KOPT-K1 (cell line): ENCODE data around the gene TACR1.

Source experiments
- H3K27ac ChIP-seq: fragments of 200-600 bp; sonication (generic); 2 replicates; pipeline ENCODE4 v1.5.1; 2016; ENCODE audit warnings: antibody characterized with exemption, mild to moderate bottlenecking, low read depth, low read length; ENCODE audit not compliant: poor library complexity, severe bottlenecking
- H3K36me3 ChIP-seq: fragments of 200-600 bp; sonication (generic); 2 replicates; pipeline ENCODE4 v1.5.1; 2017; ENCODE audit warnings: antibody characterized with exemption, mild to moderate bottlenecking, low read length, moderate library complexity; ENCODE audit not compliant: insufficient read depth
- H3K9me3 ChIP-seq: fragments of 200-600 bp; sonication (generic); 2 replicates; pipeline ENCODE4 v1.5.1; 2017; ENCODE audit warnings: antibody characterized with exemption, low read length, mild to moderate bottlenecking; ENCODE audit not compliant: insufficient read depth, poor library complexity, severe bottlenecking

TACR1 gene

DNA sequence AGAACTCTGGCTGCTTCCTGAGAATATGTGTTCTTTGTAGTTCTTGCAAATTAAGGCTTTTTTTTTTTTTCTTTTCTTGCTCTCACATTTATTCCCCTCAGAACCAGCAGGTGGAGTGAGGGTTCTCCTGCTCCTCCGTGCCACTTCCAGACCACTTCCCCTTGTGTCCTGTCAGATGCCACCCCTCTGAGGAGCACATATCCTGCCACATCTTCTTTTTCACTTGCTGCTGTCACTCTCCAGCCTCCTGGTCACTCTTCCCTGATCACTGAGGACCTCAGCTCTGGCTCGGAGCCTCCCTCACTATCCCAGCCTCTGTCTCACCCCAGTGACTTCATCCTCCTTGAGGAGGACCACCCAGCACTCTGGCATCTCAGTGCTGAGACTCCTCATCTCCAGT lies 100.5 kb downstream of the TACR1 start:
- Histone ChIP-seq H3K9me3 (peaks cover 5% of the 10 kb centered on the region), H3K36me3 (no peaks in the 10 kb centered on the region), H3K27ac (no peak overlapping the region)

DNA sequence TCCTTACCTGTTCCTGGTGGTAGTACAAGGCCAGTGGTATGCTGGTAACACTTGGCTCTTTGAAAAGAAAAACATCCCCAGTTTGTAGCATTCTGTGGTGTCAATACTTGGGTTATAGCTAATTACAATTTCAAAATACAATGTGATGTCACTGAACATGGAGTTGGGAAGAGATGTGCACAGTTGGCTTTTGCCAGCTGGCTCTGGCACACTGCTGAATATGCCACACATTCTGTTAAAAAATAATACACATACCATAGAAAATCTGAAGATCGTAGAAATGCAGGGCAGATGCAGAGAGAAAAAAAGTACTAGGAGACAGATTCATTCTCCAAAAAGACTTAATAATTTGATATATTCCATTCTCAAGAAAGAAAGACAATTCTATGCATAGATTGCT lies 101.5 kb downstream of the TACR1 start:
- no peak overlapping the region for H3K27ac ChIP-seq
- H3K36me3 ChIP-seq, result no peaks in the 10 kb centered on the region
- H3K9me3 ChIP-seq, result peaks cover 5% of the 10 kb centered on the region

DNA sequence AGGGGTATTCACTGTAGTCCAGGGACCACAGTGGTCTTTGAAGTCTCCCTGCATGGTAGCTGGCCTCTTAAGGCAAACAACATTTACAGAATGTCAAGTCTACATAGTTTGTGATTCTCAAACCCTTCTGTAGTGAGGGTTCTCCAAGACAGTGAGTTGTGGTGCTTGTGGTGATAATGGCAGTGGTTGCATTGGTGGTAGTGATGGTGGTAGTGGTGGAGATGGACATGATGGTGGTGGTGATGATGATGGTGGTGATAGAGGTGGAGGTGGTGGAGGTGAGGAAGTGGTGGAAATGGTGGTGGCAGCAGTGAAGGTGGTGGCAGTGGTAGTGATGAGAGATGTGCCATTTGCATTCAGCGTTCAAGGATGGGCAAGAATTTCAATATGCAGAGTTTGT lies 104.9 kb downstream of the TACR1 start:
- no peak overlapping the region for H3K27ac ChIP-seq
- H3K36me3 ChIP-seq, result no peaks in the 10 kb centered on the region
- no peaks in the 10 kb centered on the region for H3K9me3 ChIP-seq

DNA sequence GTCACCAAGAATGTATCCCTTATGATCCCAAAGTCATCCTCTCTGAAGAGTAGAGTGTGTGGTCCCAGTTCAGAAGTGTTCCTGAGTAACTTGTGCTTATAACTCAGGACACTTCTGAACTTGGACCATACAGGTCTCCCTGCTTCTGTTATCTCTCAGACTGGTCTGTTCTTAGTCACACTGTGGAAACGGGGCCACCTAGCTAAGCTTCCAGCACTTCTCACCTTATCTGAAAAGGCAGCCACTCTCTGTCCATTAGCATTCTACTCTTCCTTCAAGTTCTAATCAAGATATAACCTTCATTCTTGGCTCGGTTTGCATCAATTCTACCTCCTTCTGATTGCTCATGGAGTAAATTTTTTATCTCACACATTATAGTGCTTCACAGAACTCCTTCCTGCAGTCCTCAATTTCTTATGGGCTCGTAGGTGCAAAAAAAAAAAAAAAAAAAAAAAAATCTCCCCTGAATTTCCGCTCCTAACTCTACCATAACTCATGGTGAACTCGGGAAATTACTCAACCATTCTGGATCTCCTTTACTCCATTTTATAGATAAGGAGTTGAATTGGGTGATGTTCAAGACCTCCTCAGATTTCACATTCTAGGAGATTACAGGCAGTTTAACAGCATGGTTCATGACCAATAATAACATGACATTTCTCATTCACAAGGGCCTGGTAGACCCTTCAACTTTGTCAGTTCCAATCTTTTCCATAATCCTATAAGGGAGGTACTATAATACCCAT lies 108.4 kb downstream of the TACR1 start:
- Histone ChIP-seq H3K36me3 (no peaks in the 10 kb centered on the region), H3K9me3 (no peaks in the 10 kb centered on the region), H3K27ac (no peak overlapping the region)

DNA sequence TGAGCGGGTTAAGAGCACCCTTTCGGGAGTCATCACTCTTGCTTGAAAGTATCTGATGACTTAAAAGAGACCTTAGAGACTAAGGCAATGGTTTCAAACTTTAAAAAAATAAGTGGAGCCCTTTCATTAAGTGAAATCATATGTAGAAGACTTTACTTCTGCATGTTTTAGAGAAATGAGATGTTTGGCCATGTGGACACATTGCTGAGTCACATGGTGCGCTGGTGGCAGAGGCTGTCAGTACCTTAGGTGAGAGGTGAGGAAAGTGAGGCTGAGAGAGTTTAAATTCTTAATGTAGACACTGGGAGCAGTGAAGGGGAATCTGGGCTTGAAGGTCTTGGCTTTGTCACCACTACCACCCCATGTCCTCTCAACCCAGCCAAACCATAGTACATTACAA lies 109.8 kb downstream of the TACR1 start:
- no peaks in the 10 kb centered on the region for H3K36me3 ChIP-seq
- no peaks in the 10 kb centered on the region for H3K9me3 ChIP-seq
- H3K27ac ChIP-seq, result no peak overlapping the region

DNA sequence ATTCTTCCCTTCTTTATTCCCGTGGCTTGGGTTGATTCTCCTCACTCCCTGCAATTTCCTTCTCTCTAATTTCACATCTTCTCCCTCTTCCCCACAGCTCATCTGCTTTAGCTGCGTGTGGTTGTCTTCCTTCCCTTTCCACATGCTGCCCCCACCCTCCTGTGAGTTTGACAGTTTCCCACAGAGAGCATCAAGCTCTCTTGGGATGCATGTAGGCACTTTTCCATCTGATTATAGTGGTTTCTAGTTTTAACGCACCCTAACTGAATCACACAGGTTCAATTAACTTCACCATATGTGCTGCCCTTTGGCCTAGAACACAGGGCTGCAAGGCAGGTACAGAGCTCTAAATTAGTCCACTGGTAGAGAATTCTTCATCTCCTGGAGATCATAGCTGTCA lies 110.5 kb downstream of the TACR1 start:
- H3K36me3 ChIP-seq, result no peaks in the 10 kb centered on the region
- no peaks in the 10 kb centered on the region for H3K9me3 ChIP-seq

DNA sequence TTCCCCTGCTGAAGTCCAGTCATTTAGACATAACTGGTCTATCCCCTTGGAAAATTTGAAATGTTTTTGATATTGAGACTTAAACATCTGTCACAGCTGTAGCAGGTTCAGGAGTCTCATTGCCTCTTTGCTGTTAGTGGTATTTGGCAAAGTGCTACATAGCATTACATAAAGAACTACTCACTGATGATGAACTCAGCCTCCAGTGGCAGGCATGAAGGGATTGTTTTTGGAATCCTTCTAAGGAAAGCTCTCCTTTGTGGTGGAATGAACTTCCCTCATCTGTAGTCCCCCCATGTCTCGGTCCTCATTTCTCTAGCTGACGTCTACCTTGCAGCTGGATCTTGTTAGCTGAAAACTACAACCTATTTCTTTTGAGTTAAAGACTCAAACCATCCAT lies 111.6 kb downstream of the TACR1 start:
- H3K9me3 ChIP-seq, result no peaks in the 10 kb centered on the region
- no peaks in the 10 kb centered on the region for H3K36me3 ChIP-seq
- H3K27ac ChIP-seq, result no peak overlapping the region

More for the DNA sequence above, 110.5 kb downstream of the TACR1 start:
- H3K27ac ChIP-seq, result no peak overlapping the region

DNA sequence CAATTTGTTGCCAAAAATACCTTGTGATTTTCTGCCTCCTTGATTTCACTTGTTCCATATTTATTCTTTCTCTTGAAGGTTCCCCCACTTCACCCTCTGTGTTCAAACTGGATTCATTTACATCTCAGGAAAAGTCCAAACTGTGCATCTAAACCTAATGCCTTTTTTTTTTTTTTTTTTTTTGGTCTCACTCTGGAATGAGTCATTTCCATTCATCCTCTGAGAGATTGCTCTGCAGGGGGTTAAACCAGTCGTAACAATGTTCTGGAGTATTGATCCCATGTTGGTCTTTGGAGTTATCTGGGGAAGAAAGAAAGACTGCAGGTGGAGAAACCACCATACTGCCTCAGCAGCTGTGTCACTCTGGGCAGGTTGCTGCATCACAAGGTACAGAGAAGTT lies 119.7 kb downstream of the TACR1 start:
- Histone ChIP-seq H3K36me3 (no peaks in the 10 kb centered on the region), H3K9me3 (no peaks in the 10 kb centered on the region), H3K27ac (no peak overlapping the region)

DNA sequence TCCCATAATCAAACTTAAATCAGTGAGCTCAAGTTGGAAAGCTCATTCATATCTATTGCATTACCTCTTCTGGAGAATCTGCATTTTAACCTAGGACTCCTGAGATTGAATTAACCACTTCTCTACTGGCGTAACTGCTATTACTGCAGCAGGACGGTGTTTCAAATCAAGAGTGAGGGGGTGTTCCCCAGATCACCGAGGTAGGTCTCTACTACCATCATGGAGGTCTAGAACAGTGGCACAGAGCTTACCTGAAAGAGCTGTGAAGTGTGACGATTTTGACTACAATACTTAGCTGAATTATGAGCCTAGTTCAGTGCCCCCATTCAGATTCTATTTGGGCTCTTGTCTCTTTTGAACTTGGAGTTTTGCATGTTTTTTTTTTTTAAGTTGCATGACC lies 121.4 kb downstream of the TACR1 start:
- H3K9me3 ChIP-seq, result no peaks in the 10 kb centered on the region
- H3K36me3 ChIP-seq, result no peaks in the 10 kb centered on the region
- H3K27ac ChIP-seq, result no peak overlapping the region

DNA sequence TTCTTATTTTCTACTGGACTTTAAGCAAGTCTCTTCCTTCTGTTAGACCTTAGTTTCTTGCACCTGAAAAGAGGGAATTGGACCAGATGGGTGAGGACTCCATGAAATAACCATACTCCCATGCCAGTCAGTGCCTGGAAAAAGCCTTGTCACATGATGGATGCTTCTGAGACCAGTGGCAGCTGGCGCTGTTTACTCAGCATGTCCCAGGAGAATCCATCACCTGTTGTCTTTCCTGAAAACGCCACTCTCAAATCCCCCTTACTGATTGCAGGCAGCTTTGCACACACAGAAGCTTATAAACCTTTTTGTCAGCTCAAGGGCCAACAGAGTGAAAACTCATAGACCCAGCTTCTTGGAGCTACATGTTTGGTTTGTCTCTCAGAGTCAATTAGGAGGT lies 123.2 kb downstream of the TACR1 start:
- Histone ChIP-seq H3K27ac (no peak overlapping the region), H3K9me3 (no peaks in the 10 kb centered on the region), H3K36me3 (no peaks in the 10 kb centered on the region)

DNA sequence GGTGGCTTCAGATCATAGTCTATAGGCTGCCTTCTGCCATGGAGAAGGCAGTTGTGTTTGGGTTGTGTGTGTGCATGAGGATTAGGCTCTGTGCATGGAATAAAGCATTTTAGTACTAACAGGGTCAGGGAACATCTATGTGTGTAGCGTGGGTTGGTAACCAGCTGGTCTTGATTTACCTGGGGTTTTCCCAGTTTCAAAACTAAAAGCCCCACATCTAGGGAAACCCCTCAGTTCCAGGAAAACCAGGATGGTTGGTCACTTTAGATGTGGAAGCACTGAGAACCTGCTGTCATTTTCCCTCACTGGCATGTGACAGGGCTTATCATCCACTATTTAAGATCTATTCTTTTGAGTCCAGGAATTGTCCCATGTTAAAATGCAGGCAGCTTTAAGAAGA lies 124.6 kb downstream of the TACR1 start:
- H3K27ac ChIP-seq, result no peak overlapping the region
- no peaks in the 10 kb centered on the region for H3K36me3 ChIP-seq

DNA sequence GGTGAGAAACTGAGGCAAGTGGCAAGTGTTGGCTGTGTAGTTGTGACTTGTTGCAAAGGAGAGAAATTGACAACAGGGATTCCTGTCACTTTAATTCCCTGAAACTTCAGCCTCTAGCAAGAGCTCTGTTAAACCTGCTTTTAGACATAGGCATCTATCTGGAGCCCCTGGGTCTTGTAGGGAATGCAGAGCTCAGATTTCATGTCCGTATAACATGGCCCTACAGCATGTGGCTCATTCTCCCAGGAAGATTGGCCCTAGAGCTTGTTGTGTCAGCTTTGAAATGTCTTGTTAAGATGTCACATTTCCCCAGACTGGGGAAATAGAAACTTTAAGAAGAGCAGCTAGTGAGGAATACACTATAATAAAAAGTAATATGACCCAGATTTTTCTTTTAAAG lies 125.1 kb downstream of the TACR1 start:
- Histone ChIP-seq H3K27ac (no peak overlapping the region), H3K36me3 (no peaks in the 10 kb centered on the region), H3K9me3 (no peaks in the 10 kb centered on the region)

More for the DNA sequence above, 124.6 kb downstream of the TACR1 start:
- H3K9me3 ChIP-seq, result no peaks in the 10 kb centered on the region

DNA sequence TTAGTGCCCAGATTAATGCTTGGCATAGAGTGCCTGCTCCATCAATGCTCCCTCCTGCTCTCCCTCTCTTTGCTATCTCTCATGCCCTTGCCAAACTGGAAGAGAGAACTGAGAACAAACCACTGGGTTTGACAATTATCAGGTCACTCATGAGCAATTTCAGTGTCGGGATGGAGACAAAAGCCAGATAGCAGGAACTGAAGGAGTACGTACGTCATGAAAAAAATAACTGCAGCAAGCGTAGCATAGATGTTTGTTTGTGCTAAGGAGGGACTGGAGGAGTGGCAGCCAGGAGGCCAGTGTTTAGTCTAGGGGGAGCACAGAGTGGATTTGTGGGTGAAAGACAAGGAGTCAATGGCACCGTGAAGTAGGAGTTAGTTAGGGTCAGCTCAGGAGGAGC lies 127.6 kb downstream of the TACR1 start:
- Histone ChIP-seq H3K9me3 (no peaks in the 10 kb centered on the region), H3K36me3 (no peaks in the 10 kb centered on the region), H3K27ac (no peak overlapping the region)

DNA sequence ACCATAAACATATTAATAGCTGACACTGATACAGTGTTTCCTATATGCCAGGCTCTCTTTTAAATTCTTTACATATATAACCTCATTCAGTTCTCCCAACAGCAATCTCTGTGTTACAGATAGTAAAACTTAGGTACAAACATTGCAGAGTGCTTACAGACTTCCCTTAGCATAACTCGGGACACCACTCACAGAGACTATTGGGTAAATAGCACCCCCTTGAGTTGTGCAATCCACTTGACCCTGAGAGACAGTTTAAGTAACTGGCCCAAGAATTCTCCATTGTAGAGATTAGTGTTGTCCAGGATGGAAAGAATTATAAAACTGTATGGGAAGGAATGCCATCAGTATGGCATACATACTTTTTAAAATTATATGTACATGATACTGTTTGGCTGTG lies 130.8 kb downstream of the TACR1 start:
- Histone ChIP-seq H3K9me3 (no peaks in the 10 kb centered on the region), H3K36me3 (no peaks in the 10 kb centered on the region), H3K27ac (no peak overlapping the region)

DNA sequence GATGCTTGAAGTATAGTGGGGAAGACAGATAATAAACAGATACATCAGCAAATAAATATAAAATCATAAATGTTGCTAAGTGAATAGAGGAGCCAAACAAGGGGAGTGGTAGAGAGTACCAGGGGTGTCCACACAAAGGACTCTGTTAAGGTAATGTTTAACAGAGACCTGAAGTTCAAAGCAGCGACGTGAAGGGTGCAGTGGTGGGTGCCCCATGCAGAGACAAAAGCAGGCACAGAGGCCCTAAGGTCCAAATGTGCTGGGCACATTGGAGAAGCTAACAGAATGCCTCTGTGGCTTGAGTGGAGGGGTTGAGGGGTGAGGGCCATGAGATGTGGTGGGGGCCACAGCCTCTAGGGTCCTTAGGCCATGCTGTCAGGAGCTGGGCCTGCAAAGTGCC lies 131.8 kb downstream of the TACR1 start:
- H3K9me3 ChIP-seq, result no peaks in the 10 kb centered on the region
- H3K27ac ChIP-seq, result no peak overlapping the region
- no peaks in the 10 kb centered on the region for H3K36me3 ChIP-seq

DNA sequence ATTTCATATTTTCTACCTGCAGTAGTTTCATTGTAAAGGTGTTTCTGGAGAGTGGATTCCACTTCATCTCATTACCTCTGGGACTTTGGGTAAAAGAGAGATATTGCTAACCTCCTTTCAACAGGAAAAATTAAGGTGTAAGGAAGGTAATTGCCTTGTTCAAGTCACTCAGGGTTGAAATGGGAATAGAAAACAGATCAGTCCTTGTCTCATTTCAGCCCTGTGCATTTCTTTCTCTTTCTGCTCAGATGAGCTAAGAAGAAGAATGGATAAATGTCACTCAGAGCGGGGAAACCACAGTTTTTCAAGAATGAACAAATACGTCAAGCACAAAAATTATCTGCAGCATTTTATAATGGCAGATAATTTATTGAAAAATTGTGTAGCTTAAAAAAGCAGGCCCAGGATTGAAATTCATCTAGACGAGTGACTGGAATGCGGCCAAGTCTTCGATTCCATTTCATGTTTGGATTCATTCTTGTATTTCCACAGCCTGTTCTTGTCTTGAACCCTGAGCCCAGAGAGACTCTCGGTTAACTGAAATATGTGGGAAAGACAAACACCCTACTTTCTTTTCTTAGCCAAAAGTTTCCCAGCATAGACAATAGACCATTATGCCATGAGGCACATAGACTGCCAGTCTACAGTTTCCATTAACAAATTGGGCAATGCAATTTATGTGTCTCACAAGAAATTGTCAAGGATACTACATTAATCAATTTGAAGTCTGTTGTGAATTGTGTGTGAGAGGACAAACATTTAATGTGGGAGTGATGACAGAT lies 133.0 kb downstream of the TACR1 start:
- no peaks in the 10 kb centered on the region for H3K9me3 ChIP-seq
- no peak overlapping the region for H3K27ac ChIP-seq
- no peaks in the 10 kb centered on the region for H3K36me3 ChIP-seq
